Fibroblast of upper back skin (primary cell): ENCODE data around the gene FHIT.

ENCODE experiments used
- DNase-seq: peaks from one replicate; pipeline ENCODE4 v3.0.0-alpha.2; 2013

Gene FHIT

DNA sequence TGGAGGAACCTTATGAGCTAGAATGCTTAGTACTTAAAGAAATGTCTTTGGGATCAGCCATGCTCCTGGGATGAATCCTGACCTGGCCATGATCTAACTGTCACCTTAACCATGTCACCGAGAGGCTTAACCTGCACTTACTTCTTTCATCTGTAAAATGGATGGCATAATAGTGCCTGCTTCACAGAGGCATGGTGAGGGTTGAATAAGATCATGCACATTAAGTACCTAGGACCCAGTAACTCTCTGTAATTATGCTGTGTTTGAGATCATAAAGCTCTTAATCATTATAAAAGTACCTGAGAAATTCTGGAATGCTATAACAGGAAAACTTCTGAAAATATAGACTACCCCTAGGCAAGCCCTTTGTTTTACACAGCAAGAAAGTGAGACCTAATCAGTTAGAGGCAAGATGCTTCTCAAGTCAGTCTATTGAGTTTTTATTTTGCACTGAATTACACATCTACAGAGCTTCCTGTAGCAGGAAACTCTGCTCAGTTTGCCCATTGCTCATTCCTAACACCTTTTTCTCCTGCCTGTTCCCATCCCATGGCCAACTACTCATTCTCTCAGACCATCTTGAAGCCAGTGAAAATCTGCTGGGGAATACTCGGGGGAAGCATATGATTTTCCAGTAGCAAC, 1185.9 kb downstream of the FHIT start:
- no peak for DNase-seq

- peak; percentile 59 for DNase-seq
These were observed 1186.8 kb downstream of the FHIT start for GRCh38 chr3:60064210-60065178.

- no peak for DNase-seq
These were observed 1194.8 kb downstream of the FHIT start for GRCh38 chr3:60056404-60056803.

GRCh38 chr3:60055765-60056164, 1195.5 kb downstream of the FHIT start:
- peak; percentile 63 for DNase-seq

DNA sequence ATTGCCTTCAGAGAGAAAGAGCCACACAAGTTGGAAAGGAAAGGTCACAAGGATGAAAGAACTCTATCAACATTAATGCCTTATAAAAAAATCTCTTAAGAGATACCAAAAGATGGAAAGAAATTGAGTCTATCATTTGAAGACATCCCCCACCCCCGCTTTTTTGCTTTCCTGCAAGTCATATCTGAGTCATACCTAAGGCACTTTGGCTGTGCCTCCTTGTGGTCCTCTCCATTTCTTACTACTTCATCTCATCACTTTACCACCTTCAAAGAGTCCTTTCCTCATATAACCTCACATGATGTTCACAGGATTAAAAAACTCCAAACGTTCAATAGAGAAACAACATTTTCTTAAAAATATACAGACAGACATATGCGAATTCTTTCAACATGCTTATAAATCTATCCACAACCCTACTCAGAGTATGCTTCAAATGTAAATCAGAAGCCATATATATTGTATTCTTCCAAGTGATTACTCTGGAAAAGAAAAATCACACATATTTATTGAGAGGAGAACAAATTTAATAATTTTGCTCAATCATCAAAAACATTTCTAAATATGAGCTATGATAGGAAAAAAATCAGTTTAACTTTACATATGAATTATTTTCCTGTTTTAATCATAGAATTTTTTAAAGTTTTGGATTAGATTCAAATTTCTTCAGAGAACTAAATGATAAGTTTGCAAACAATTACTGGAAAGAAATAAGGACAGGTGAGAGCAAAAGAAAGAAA, 1197.6 kb downstream of the FHIT start:
- peak; percentile 91 for DNase-seq

- DNase-seq = no peak
These were observed 1202.8 kb downstream of the FHIT start for GRCh38 chr3:60048447-60048848.

DNA sequence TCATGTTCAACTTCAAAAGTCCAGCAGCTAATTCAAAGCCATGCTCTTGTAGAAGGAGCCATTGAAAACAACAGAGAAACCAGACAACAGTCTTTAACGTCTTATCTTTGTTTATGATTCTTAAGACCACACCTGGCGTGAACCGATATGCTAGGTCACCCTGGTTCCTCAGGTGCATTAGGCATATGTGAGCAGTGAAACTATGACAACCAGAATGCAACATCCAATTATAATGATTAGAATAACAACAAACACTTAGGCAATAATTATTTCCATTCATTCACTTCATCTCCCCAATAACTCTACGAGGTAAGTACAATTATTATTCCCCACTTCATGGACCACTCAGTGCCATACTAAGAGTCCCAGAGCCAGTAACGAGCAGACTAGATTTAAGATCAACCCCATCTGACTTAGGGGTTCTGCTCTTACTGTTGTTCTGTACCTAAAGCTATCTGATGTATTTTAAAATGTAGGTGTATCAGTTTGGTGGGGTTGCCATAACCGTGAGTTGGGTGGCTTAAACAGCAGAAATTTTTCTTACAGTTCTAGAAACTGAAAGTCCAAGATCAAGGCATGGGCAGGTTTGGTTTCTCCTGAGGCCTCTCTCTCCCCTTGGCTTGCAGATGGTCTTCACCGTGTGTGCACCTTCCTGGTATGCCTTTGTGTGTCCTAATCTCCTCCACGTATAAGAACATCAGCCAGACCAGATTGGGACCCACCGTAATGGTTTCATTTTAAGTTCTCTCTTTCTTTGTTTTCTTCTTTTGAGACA, 1203.6 kb downstream of the FHIT start:
- DNase-seq = no peak

DNA sequence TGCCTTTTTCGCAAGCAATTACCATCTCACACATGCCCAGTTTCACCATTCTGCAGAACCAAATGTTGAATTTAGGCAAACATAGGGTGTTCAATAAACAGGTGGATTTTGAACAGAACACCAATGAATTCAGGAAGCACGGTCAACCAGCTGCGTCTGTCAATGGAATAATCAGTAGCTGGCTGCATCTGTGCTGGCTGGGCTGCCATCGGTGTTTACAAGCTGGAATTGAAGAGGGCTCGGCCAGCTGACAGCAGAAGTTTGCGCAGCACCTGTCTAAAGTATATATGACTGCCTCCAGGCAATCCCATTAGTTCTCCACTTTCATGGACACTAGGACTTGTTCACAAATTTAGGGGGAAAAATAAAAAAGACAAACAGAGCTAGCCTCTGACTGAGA, 1205.0 kb downstream of the FHIT start:
- no peak for DNase-seq

DNA sequence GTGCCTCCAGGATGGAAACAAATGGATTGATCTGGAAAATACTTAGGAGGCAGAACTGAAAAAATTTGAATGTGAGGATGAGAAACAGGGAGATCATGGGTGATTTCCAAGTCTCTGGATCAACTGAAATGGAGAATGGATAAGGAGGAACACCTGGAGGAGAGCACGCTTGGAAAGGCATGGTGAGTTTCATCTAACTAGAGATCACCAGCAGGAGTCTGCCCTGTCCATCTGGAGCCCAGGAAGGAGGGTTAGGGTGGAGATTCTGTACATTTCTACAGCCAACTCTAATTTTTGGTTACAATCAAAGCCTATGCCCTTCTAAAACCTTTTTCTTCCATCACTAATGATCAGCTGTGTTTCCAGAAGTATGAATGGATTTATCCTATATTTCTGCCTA, 1205.6 kb downstream of the FHIT start:
- DNase-seq = no peak

- no peak for DNase-seq
These were observed 1214.4 kb downstream of the FHIT start for GRCh38 chr3:60036803-60037202.

DNA sequence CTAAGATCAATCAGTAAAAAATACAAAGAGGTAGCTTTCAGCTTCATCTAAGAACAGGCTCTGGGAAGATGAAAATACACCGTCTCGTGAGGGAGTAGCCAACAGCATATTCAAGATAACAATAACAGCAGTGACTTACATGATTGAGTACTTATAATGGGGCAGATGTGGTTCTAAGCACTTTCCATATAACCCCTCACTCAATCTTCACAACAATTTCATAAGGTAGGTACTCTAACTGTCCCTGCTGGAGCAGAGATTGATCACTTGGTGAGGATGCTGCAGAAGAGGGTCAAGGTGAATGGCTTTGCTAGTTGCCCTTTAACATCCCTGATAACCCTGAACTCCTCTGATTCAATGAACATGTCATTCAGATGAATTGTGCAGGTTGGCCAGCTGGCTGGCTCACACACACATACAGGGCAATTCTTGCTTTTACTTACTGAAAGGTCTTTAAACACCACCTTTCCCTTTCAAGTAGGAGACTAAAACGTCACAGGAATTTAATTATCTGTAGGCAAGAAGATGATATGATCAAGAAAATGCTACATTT, 1217.3 kb downstream of the FHIT start:
- DNase-seq = no peak

DNA sequence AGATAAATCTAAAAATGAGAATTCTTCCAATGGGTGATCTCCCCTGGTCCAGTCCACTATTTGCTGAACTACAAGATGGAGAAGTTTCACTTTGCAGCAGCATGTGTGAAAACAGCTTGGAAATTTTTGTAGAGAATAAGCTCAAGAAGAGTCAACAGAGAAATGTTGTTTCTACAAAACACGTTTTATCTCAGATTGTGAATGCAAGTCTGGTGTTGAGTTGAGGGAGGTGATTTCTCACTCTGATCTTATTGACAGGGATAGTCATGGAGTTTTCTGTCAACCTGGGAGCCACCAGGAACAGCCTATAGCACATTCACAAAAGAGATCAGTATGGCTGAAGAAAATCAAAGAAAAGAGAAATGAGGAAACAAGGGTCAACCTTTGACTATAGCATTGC, 1220.3 kb downstream of the FHIT start:
- no peak for DNase-seq

DNA sequence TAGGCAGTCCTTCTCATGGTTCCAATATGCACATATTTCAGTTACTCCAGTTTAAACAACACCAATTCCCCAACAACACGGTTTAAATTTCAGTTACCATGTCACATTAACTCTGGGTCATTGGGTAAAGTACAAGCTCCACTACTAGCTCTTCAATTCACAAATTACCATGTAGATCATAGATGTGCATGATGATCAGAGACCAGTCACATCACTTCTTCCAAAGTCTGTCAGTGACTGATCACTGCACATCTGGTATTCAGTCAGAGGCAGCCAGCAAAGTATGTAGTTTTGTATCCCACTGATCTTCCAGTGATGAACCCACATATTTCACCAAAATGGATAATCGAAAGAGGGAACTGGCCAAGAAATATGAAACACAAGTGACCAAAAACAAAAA, 1223.0 kb downstream of the FHIT start:
- no peak for DNase-seq

DNA sequence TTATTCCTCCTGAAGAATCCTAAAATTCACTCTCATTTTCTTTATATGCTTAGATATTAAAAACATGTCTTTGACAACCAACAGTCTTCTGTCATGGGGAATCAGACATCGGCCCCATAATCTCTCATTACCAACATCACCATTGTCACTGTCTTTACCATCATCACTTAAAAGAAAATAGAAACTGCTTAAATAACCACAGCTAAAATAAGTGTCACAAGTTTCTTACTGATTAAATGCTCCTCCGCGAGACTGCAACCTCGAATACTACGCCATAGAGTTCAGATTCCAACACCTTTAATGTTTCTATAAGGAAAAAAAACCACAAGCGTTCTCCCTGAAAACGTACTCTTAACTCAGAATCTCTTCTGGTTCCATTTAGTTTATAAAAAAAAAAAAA, 1223.9 kb downstream of the FHIT start:
- no peak for DNase-seq

- peak; percentile 85 for DNase-seq
These were observed 1225.9 kb downstream of the FHIT start for GRCh38 chr3:60025096-60026050.

DNA sequence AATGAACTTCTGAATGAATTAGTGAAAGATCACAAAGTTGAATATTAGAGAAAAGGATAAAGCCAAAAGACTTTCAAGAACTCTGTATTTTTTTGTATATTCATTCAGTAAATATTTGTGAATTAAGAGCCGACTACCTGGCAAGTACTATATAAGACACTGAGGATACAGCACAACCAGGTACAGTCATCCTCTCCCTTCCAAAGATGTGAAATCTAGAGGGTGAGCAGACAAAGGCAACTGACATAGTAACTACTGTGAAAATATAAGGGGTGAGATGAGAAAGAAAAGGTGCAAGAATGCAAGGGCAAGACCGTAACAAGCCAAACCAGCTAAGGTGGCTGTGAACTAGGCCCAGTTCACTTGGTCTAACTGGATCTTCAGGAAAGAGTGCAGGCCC, 1226.9 kb downstream of the FHIT start:
- DNase-seq = no peak

DNA sequence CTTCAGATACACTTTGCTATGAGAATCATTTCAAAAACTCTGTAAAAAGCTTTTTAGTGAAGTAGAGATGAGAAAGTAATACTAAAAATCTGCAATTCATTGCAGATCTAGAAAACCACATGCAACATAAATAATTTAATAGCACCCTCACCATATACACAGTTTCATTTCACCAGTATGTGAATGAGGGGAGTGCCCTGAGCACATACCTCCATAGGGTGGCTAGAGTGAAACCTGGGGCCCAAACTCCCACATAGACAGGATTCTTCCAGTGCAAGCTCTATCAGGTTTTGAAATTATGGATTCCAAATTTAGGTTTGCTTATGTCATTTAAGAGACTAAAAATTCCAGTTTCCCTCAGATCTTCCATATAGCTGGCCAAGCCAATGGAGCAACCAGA, 1228.1 kb downstream of the FHIT start:
- no peak for DNase-seq

DNA sequence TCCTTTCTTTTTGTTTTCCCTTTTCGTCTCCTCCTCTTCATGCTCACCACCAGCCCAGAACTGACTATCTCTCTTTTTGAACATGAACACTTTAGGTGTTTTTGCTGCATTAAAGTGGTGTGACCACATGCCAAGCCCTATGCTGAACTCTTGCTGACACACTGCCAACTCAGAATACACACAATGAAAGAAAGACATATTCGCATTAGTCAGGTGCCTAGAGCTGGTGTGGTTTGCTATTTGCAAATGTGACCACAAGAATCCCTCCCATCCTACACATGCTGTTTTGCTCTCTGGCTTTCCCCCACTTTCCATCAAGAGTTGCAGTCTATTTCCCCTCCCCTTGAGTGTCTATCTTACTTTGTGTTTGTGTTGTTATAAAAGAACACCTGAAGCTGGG, 1233.6 kb downstream of the FHIT start:
- DNase-seq = peak; percentile 84

GRCh38 chr3:60015032-60015705, 1236.1 kb downstream of the FHIT start:
- DNase-seq = no peak

- DNase-seq = peak; percentile 65
These were observed 1238.0 kb downstream of the FHIT start for GRCh38 chr3:60013241-60013640.

GRCh38 chr3:60011218-60011617, 1240.0 kb downstream of the FHIT start:
- no peak for DNase-seq
